Kidney (tissue), 14 donors: ENCODE results near the gene CCDC198. TPM values are rescaled to one million over a fixed set of nuclear protein-coding genes. Genes with fewer than 3 reads are reported as not detected.

ENCODE experiments used
- DNase-seq, 5 donors: peaks; one replicate each; pipeline ENCODE4 v3.0.0-alpha.2; 2013 to 2020
- FAIRE-seq: peaks from 2 replicates; lab custom pipeline; 2012; peaks lifted over from hg19 to GRCh38; lab: Jason Lieb, UNC
- H3K27ac ChIP-seq, 2 donors: one replicate each; pipeline ENCODE4 v1.7.0; 2013; ENCODE audit warnings: low read depth in 2 of 2, low read length in 2 of 2, inconsistent platforms in 1 of 2
- H3K27me3 ChIP-seq: one replicate; pipeline ENCODE4 v1.7.1; 2013; ENCODE audit warnings: low read length, inconsistent platforms; ENCODE audit not compliant: control insufficient read depth, insufficient read depth
- H3K36me3 ChIP-seq, 3 donors: one replicate each; pipeline versions ENCODE4 v1.7.0 to v1.7.1; 2013; ENCODE audit warnings: low read length in 3 of 3, control low read depth in 1 of 3, inconsistent platforms in 1 of 3; ENCODE audit not compliant: insufficient read depth in 3 of 3, control insufficient read depth in 2 of 3
- H3K4me1 ChIP-seq, 3 donors: one replicate each; pipeline versions ENCODE4 v1.7.0 to v1.7.1; 2013; ENCODE audit warnings: low read length in 3 of 3, inconsistent platforms in 1 of 3, low read depth in 1 of 3; ENCODE audit not compliant: control insufficient read depth in 2 of 3, insufficient read depth in 2 of 3
- H3K4me3 ChIP-seq, 3 donors: one replicate each; pipeline versions ENCODE4 v1.7.0 to v1.8.1; 2013; ENCODE audit warnings: low read length in 3 of 3, control low read depth in 1 of 3, inconsistent platforms in 1 of 3
- H3K9ac ChIP-seq, 3 donors: one replicate each; pipeline versions ENCODE4 v1.7.0 to v1.7.1; 2013; ENCODE audit warnings: low read length in 3 of 3, control low read depth in 1 of 3, inconsistent platforms in 1 of 3
- H3K9me3 ChIP-seq, 3 donors: one replicate each; pipeline versions ENCODE4 v1.7.0 to v1.7.1; 2013; ENCODE audit warnings: low read length in 3 of 3, control low read depth in 1 of 3, inconsistent platforms in 1 of 3; ENCODE audit not compliant: control insufficient read depth in 2 of 3, insufficient read depth in 1 of 3
- CTCF ChIP-seq: IDR thresholded peaks from 3 replicates; pipeline ENCODE4 v1.5.1; 2012; ENCODE audit warnings: mild to moderate bottlenecking, moderate library complexity, borderline replicate concordance; ENCODE audit not compliant: insufficient read depth; ENCODE audit errors: extremely low read depth
- intact Hi-C: fragments of 100-400 bp; cut with DNase I; formaldehyde crosslinking; loops from one replicate; pipeline ENCODE4 v1.11.1; 2022
- polyA plus RNA-seq: library from polyadenylated mRNA; stranded (reverse); fragments of 350-450 nt; fragmentation: Illumina TruSeq; extraction: RNeasy Lipid Tissue Mini Kit (QIAGEN cat#74804); gene quantifications from one replicate; pipeline ENCODE4 v1.2.3, GENCODE V29; 2014; ENCODE audit warnings: low read depth, low replicate concordance; ENCODE audit not compliant: insufficient read depth
- total RNA-seq: library from RNA; stranded (reverse); fragmentation: NEBNext Ultra II Directional; extraction: Animal tissue kit (Norgen Biotek cat#: 25700); gene quantifications from one replicate; pipeline ENCODE4 v1.2.1, GENCODE V29; 2021
- donor health status: control.
- donor health status: control.
- donor health status: control.
- donor health status: control.
- donor health status: control.
- donor health status: DM: yes; HTN: yes; CAD: no.
- donor health status: Normal renal cell carcinoma (clear cell type).

CCDC198 gene
- total and polyA plus RNA-seq, 2 donors from 2014 or later, result 114 to 166 TPM

DNA sequence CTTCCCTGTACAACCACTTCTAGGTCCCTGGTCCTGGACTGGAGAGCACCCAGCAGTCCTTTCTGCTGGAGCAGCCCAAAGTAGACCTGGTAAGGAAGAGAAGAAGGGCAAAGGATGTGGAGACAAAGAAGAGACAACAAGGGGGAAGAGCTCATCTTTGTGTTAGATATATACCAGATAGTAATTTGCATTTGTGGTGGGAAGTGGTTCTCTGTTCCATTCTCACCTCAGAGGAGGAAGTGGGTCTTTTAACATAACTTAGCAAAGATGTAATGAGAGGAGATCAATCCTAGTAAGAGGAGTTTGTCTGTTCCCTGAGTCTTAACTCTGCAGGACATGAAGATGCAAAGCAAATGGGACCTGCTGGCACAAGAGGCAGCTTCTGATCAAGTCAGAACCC, 8.0 kb downstream of the CCDC198 start:
- H3K27me3 ChIP-seq, result no peaks in the 10 kb centered on the region
- H3K4me3 ChIP-seq, result no peak overlapping the region
- intact Hi-C loops, result loop anchor here (10.0 kb wide), 1 partner anchor 589 kb away; no protein-coding TSS in a partner anchor
- H3K36me3 ChIP-seq, result peaks cover 6 to 22% (median 8%) of the 10 kb centered on the region in 3 donors
- H3K9me3 ChIP-seq, result no peaks in the 10 kb centered on the region
- TF ChIP-seq CTCF, result no peak
- DNase-seq (no peak), FAIRE-seq (no peak)
- H3K27ac ChIP-seq, result no peak overlapping the region
- H3K9ac ChIP-seq, result no peak overlapping the region
- peaks cover 0 to 12% (median 4%) of the 10 kb centered on the region in 3 donors for H3K4me1 ChIP-seq

DNA sequence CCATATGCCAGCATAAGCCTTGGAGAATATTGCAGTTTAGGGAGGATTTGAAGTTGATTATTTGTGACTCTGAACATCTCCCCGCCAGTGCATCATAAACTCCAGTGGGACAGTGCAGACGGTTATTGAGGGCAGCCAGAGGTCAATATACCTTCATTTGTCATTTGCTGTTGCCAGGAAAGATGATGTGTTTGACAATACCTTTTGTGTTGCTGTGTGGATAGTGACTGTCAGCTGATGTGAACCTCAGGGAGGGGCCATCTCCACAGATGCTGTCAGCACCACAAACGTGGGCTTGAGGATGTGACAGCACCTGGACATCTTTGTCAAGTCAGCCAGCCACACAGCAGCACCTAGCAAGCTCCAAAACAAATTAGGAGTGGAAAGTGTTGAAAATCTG, 11.5 kb downstream of the CCDC198 start:
- intact Hi-C loops, result loop anchor here (10.0 kb wide), 1 partner anchor 593 kb away; no protein-coding TSS in a partner anchor
- Histone ChIP-seq H3K27me3 (no peaks in the 10 kb centered on the region), H3K4me1 (peaks cover 0 to 11% (median 4%) of the 10 kb centered on the region in 3 donors), H3K9me3 (no peaks in the 10 kb centered on the region), H3K9ac (no peak overlapping the region), H3K4me3 (no peak overlapping the region), H3K27ac (no peak overlapping the region), H3K36me3 (peaks cover 6 to 36% (median 11%) of the 10 kb centered on the region in 3 donors)
- TF ChIP-seq CTCF, result no peak
- FAIRE-seq, result no peak
- DNase-seq, result no peak

- TF ChIP-seq CTCF, result no peak
- DNase-seq, result no peak
- Histone ChIP-seq H3K36me3 (peaks cover 5 to 32% (median 9%) of the 10 kb centered on the region in 3 donors), H3K4me1 (peaks cover 0 to 11% (median 7%) of the 10 kb centered on the region in 3 donors), H3K9me3 (no peaks in the 10 kb centered on the region), H3K27ac (no peak overlapping the region), H3K4me3 (no peak overlapping the region), H3K9ac (no peak overlapping the region), H3K27me3 (no peaks in the 10 kb centered on the region)
- no peak for FAIRE-seq
- intact Hi-C loops, result loop anchor here (10.0 kb wide), 1 partner anchor 595 kb away; no protein-coding TSS in a partner anchor
These were observed 13.6 kb downstream of the CCDC198 start for GRCh38 chr14:57480051-57480450.

DNA sequence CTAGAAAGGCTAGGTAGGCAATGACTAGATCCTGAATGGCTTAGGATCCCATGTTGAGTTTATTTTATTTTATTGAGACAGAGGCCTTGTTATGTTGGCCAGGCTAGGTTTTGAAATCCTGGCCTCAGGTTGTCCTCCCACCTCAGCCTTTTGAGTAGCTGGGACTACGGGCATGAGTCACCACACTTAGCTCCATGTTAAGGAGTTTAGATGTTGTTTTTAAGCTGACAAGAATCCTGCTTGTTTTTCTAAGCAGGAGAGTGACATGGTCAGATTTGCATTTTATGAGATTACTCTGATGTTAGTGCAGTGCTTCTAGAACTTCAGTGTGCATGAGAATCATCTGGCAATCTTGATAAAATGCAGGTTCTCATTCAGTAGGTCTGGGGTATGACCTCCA, 14.5 kb downstream of the CCDC198 start:
- H3K9ac ChIP-seq, result no peak overlapping the region
- peaks cover 3 to 32% (median 9%) of the 10 kb centered on the region in 3 donors for H3K36me3 ChIP-seq
- no peaks in the 10 kb centered on the region for H3K9me3 ChIP-seq
- FAIRE-seq, result no peak
- intact Hi-C loops, result no loop called here
- no peaks in the 10 kb centered on the region for H3K27me3 ChIP-seq
- no peak for DNase-seq
- H3K4me1 ChIP-seq, result peaks cover 0 to 8% (median 3%) of the 10 kb centered on the region in 3 donors
- H3K27ac ChIP-seq, result peak overlapping the region in 1 of 2 donors; percentile 5
- H3K4me3 ChIP-seq, result no peak overlapping the region
- TF ChIP-seq CTCF, result no peak
